HG03135 (cell line): Measurements from ENCODE around the gene UBE2C.
"Not testable (repeated sequence)": the region's sequence is repeated elsewhere in the genome, so short reads cannot be mapped to it uniquely, and the experiment has no call there.

Experiments used
- ATAC-seq: cut with Tn5 transposase; IDR thresholded peaks from one replicate; pipeline ENCODE4 v1.9.1; 2021; ENCODE audit warnings: mild to moderate bottlenecking, moderate library complexity; ENCODE audit not compliant: unreplicated experiment

The UBE2C gene

GRCh38 chr20:45797510-45797909, 14.9 kb upstream of the UBE2C start:
- ATAC-seq: not testable (repeated sequence)

GRCh38 chr20:45797955-45798354, 14.5 kb upstream of the UBE2C start:
- ATAC-seq: not testable (repeated sequence)

GRCh38 chr20:45798935-45799642, 13.4 kb upstream of the UBE2C start:
- no peak for ATAC-seq

- no peak for ATAC-seq
Observed at GRCh38 chr20:45801851-45802250, 10.6 kb upstream of the UBE2C start.

GRCh38 chr20:45810191-45810970, 2.1 kb upstream of the UBE2C start:
- no peak for ATAC-seq

GRCh38 chr20:45813006-45813340, 529 bp downstream of the UBE2C start:
- no peak for ATAC-seq

- no peak for ATAC-seq
Observed at GRCh38 chr20:45813489-45813888, 1.0 kb downstream of the UBE2C start.

GRCh38 chr20:45814314-45814713, 1.9 kb downstream of the UBE2C start:
- no peak for ATAC-seq

- no peak for ATAC-seq
Observed at GRCh38 chr20:45816951-45817350, 4.5 kb downstream of the UBE2C start.

- no peak for ATAC-seq
Observed at GRCh38 chr20:45817376-45818194, 5.1 kb downstream of the UBE2C start.

GRCh38 chr20:45818239-45818638, 5.8 kb downstream of the UBE2C start:
- no peak for ATAC-seq

- no peak for ATAC-seq
Observed at GRCh38 chr20:45819466-45819865, 7.0 kb downstream of the UBE2C start.

- ATAC-seq: no peak
Observed at GRCh38 chr20:45821947-45822346, 9.5 kb downstream of the UBE2C start.

- ATAC-seq: no peak
Observed at GRCh38 chr20:45822857-45823256, 10.4 kb downstream of the UBE2C start.

- no peak for ATAC-seq
Observed at GRCh38 chr20:45823949-45824835, 11.7 kb downstream of the UBE2C start.

- no peak for ATAC-seq
Observed at GRCh38 chr20:45826381-45827019, 14.1 kb downstream of the UBE2C start.

- ATAC-seq: no peak
Observed at GRCh38 chr20:45827030-45827652, 14.7 kb downstream of the UBE2C start, which contains the start of gene TNNC2. Gene TNNC2 (minus strand): TSS chr20:45827312. CDS start chr20:45827248, 64 bp downstream.

- no peak for ATAC-seq
Observed at GRCh38 chr20:45827712-45828111, 15.3 kb downstream of the UBE2C start.

- ATAC-seq: no peak
Observed at GRCh38 chr20:45828589-45828988, 16.1 kb downstream of the UBE2C start.
